GM23338 (cell line): ENCODE results near the gene PCA3. TPM values are rescaled to one million over a fixed set of nuclear protein-coding genes. Genes with fewer than 3 reads are reported as not detected.

Experiments
- ATAC-seq: fragments of 200-7000 bp; cut with Tn5 transposase; 3 replicates; pipeline ENCODE4 v1.9.1; 2020
- DNase-seq: peaks from one replicate; pipeline ENCODE4 v3.0.0-alpha.2; 2015; ENCODE audit warnings: low spot score
- H2AFZ ChIP-seq: fragments of 200-600 bp; sonication (generic); 2 replicates; pipeline ENCODE4 v1.8.0; 2016; ENCODE audit warnings: antibody characterized with exemption, mild to moderate bottlenecking, moderate library complexity
- H3F3A ChIP-seq: fragments of 200-600 bp; sonication (generic); replicated peaks from 2 replicates; pipeline ENCODE4 v1.8.0; 2017; ENCODE audit warnings: antibody characterized with exemption, mixed run types, low read depth
- H3K27ac ChIP-seq: fragments of 200-600 bp; sonication (generic); 2 replicates; pipeline ENCODE4 v1.6.1; 2016; ENCODE audit warnings: low read depth
- H3K27me3 ChIP-seq: fragments of 200-600 bp; sonication (generic); 2 replicates; pipeline ENCODE4 v1.8.0; 2016; ENCODE audit warnings: mild to moderate bottlenecking, mixed run types, moderate library complexity; ENCODE audit not compliant: insufficient read depth
- H3K36me3 ChIP-seq: fragments of 200-600 bp; sonication (generic); 2 replicates; pipeline ENCODE4 v1.8.0; 2016; ENCODE audit warnings: mild to moderate bottlenecking; ENCODE audit not compliant: insufficient read depth
- H3K4me1 ChIP-seq: fragments of 200-600 bp; sonication (generic); 2 replicates; pipeline ENCODE4 v1.8.0; 2016; ENCODE audit warnings: mild to moderate bottlenecking, moderate library complexity; ENCODE audit not compliant: insufficient read depth
- H3K4me2 ChIP-seq: fragments of 200-600 bp; sonication (generic); 2 replicates; pipeline ENCODE4 v1.7.1; 2017; ENCODE audit warnings: mixed run types
- H3K4me3 ChIP-seq: fragments of 200-600 bp; sonication (generic); 2 replicates; pipeline ENCODE4 v1.6.1; 2016; ENCODE audit warnings: mixed run types
- H3K79me2 ChIP-seq: fragments of 200-600 bp; sonication (generic); replicated peaks from 2 replicates; pipeline ENCODE4 v1.8.0; 2017; ENCODE audit warnings: mild to moderate bottlenecking; ENCODE audit not compliant: insufficient read depth
- H3K9me2 ChIP-seq: fragments of 200-600 bp; sonication (generic); 2 replicates; pipeline ENCODE4 v1.8.0; 2017; ENCODE audit not compliant: insufficient read depth
- H4K20me1 ChIP-seq: fragments of 200-600 bp; sonication (generic); replicated peaks from 2 replicates; pipeline ENCODE4 v1.8.0; 2017; ENCODE audit warnings: mild to moderate bottlenecking; ENCODE audit not compliant: insufficient read depth
- H3K27ac Mint-ChIP-seq: 2 replicates; pipeline ENCODE4 v1.8.0; 2020; ENCODE audit warnings: inconsistent platforms, mild to moderate bottlenecking, moderate library complexity, mixed read lengths
- H3K27me3 Mint-ChIP-seq: 3 replicates; pipeline ENCODE4 v1.8.0; 2022; ENCODE audit warnings: low read depth, mild to moderate bottlenecking, moderate library complexity, mixed read lengths, inconsistent platforms; ENCODE audit not compliant: insufficient read depth, poor library complexity
- H3K36me3 Mint-ChIP-seq: 3 replicates; pipeline ENCODE4 v1.8.0; 2021; ENCODE audit warnings: low read depth, mild to moderate bottlenecking, inconsistent platforms, moderate library complexity, mixed read lengths
- H3K4me1 Mint-ChIP-seq: 3 replicates; pipeline ENCODE4 v1.8.0; 2020; ENCODE audit warnings: mild to moderate bottlenecking, inconsistent platforms, mixed read lengths
- H3K4me3 Mint-ChIP-seq: 3 replicates; pipeline ENCODE4 v1.8.0; 2021; ENCODE audit warnings: moderate library complexity, mild to moderate bottlenecking, inconsistent platforms, mixed read lengths
- H3K9me3 Mint-ChIP-seq: 3 replicates; pipeline ENCODE4 v1.8.0; 2020; ENCODE audit warnings: moderate library complexity, mild to moderate bottlenecking, inconsistent platforms, mixed read lengths
- CREB1 ChIP-seq: fragments of 250-450 bp; sonication (Bioruptor Pico); IDR thresholded peaks from 2 replicates; pipeline ENCODE4 v1.5.0; 2020; ENCODE audit warnings: low read depth, mild to moderate bottlenecking, moderate library complexity
- JUNB ChIP-seq: IDR thresholded peaks from one replicate; pipeline ENCODE4 v1.6.1; 2016; ENCODE audit warnings: antibody characterized with exemption; ENCODE audit not compliant: unreplicated experiment
- NANOG ChIP-seq: IDR thresholded peaks from 2 replicates; pipeline ENCODE4 v1.6.1; 2016; ENCODE audit warnings: antibody characterized with exemption, borderline replicate concordance
- ZNF331 ChIP-seq: fragments of 250-450 bp; sonication (Bioruptor Pico); IDR thresholded peaks from 2 replicates; pipeline ENCODE4 v1.5.0; 2020; ENCODE audit warnings: low read depth, mild to moderate bottlenecking, moderate library complexity
- polyA plus RNA-seq: library from polyadenylated mRNA; unstranded; fragments of >200 nt; fragmentation: Nextera tagmentation; extraction: Ambion mirVana; gene quantifications from 2 replicates; pipeline ENCODE4 v1.2.1, GENCODE V29; 2016
- total RNA-seq: library from RNA; depleted of rRNA; stranded (reverse); fragments of >200 nt; shearing (Covaris generic); gene quantifications from 2 replicates; pipeline ENCODE4 v1.2.3, GENCODE V29; 2014
- TF ChIP-seq, protein P1 (sequence below): IDR thresholded peaks from one replicate; pipeline ENCODE4 v1.6.1; 2018; ENCODE audit warnings: antibody characterized with exemption; ENCODE audit not compliant: unreplicated experiment
- TF ChIP-seq, protein P2 (sequence below): fragments of 250-450 bp; sonication (Bioruptor Pico); IDR thresholded peaks from 2 replicates; pipeline ENCODE4 v1.5.0; 2020; ENCODE audit warnings: mild to moderate bottlenecking, moderate library complexity
- TF ChIP-seq, protein P3 (sequence below): IDR thresholded peaks from 2 replicates; pipeline ENCODE4 v1.6.1; 2016; ENCODE audit warnings: antibody characterized with exemption

PCA3 gene
- total and polyA plus RNA-seq, 2 experiments from 2014 or later = 0.28 to 0.76 TPM

DNA sequence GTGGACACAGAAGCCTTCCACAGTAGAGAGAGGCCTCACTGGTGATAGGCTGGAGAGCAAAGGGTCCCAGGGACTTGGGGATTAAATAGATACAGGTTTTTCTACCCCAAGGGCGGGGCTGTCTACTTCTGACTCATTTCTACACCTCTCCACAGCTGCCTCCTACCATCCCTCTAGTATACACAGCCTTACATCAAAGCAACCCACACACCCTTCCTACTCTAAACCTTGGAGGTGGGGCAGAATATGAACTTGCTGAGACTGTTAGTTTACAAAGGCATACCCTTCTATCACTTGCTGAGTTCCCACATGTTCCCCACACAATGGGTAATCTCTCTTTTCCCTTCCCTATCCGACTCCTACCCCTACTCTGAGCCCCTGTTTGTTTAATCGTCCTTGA lies 19.9 kb upstream of the PCA3 start:
- TF ChIP-seq, protein P1, sequence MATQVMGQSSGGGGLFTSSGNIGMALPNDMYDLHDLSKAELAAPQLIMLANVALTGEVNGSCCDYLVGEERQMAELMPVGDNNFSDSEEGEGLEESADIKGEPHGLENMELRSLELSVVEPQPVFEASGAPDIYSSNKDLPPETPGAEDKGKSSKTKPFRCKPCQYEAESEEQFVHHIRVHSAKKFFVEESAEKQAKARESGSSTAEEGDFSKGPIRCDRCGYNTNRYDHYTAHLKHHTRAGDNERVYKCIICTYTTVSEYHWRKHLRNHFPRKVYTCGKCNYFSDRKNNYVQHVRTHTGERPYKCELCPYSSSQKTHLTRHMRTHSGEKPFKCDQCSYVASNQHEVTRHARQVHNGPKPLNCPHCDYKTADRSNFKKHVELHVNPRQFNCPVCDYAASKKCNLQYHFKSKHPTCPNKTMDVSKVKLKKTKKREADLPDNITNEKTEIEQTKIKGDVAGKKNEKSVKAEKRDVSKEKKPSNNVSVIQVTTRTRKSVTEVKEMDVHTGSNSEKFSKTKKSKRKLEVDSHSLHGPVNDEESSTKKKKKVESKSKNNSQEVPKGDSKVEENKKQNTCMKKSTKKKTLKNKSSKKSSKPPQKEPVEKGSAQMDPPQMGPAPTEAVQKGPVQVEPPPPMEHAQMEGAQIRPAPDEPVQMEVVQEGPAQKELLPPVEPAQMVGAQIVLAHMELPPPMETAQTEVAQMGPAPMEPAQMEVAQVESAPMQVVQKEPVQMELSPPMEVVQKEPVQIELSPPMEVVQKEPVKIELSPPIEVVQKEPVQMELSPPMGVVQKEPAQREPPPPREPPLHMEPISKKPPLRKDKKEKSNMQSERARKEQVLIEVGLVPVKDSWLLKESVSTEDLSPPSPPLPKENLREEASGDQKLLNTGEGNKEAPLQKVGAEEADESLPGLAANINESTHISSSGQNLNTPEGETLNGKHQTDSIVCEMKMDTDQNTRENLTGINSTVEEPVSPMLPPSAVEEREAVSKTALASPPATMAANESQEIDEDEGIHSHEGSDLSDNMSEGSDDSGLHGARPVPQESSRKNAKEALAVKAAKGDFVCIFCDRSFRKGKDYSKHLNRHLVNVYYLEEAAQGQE = no peak
- no peak for ATAC-seq

DNA sequence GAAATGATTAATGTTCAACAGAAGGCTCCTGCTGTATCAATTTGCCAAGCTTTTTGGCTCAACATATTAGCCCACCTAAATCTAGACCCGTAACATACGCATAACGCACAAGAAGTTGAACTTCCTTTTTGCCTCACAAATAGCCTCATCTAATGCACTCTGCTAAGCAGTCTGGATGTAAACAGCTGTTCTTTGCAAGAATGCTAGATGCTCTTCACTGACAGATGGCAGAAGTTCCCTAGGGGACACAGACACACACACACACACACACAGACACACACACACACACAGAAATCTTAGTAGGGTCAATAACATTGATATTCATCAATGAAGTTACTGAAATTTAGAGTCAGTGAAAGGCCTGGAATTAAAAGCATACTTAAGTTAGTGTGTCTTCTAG lies 13.2 kb upstream of the PCA3 start:
- no peaks in the 10 kb centered on the region for H3K27me3 ChIP-seq
- H3K27ac ChIP-seq = no peak overlapping the region
- no peaks in the 10 kb centered on the region for H3F3A ChIP-seq
- H3K4me2 ChIP-seq = no peak overlapping the region
- no peak overlapping the region for H3K4me3 ChIP-seq
- Mint-ChIP-seq H3K4me3 (no peak overlapping the region), H3K27me3 (peaks cover 4% of the 10 kb centered on the region), H3K9me3 (no peaks in the 10 kb centered on the region), H3K36me3 (no peaks in the 10 kb centered on the region), H3K27ac (no peak overlapping the region), H3K4me1 (peaks cover 7% of the 10 kb centered on the region)
- H4K20me1 ChIP-seq = no peaks in the 10 kb centered on the region
- no peaks in the 10 kb centered on the region for H3K79me2 ChIP-seq
- no peak for ATAC-seq
- DNase-seq = no peak
- no peaks in the 10 kb centered on the region for H3K36me3 ChIP-seq
- H3K9me2 ChIP-seq = no peaks in the 10 kb centered on the region
- H3K4me1 ChIP-seq = 0 out of 2 replicates have a peak, but pooled peaks cover 5% of the 10 kb centered on the region
- no peak overlapping the region for H2AFZ ChIP-seq
- TF ChIP-seq, protein P2, sequence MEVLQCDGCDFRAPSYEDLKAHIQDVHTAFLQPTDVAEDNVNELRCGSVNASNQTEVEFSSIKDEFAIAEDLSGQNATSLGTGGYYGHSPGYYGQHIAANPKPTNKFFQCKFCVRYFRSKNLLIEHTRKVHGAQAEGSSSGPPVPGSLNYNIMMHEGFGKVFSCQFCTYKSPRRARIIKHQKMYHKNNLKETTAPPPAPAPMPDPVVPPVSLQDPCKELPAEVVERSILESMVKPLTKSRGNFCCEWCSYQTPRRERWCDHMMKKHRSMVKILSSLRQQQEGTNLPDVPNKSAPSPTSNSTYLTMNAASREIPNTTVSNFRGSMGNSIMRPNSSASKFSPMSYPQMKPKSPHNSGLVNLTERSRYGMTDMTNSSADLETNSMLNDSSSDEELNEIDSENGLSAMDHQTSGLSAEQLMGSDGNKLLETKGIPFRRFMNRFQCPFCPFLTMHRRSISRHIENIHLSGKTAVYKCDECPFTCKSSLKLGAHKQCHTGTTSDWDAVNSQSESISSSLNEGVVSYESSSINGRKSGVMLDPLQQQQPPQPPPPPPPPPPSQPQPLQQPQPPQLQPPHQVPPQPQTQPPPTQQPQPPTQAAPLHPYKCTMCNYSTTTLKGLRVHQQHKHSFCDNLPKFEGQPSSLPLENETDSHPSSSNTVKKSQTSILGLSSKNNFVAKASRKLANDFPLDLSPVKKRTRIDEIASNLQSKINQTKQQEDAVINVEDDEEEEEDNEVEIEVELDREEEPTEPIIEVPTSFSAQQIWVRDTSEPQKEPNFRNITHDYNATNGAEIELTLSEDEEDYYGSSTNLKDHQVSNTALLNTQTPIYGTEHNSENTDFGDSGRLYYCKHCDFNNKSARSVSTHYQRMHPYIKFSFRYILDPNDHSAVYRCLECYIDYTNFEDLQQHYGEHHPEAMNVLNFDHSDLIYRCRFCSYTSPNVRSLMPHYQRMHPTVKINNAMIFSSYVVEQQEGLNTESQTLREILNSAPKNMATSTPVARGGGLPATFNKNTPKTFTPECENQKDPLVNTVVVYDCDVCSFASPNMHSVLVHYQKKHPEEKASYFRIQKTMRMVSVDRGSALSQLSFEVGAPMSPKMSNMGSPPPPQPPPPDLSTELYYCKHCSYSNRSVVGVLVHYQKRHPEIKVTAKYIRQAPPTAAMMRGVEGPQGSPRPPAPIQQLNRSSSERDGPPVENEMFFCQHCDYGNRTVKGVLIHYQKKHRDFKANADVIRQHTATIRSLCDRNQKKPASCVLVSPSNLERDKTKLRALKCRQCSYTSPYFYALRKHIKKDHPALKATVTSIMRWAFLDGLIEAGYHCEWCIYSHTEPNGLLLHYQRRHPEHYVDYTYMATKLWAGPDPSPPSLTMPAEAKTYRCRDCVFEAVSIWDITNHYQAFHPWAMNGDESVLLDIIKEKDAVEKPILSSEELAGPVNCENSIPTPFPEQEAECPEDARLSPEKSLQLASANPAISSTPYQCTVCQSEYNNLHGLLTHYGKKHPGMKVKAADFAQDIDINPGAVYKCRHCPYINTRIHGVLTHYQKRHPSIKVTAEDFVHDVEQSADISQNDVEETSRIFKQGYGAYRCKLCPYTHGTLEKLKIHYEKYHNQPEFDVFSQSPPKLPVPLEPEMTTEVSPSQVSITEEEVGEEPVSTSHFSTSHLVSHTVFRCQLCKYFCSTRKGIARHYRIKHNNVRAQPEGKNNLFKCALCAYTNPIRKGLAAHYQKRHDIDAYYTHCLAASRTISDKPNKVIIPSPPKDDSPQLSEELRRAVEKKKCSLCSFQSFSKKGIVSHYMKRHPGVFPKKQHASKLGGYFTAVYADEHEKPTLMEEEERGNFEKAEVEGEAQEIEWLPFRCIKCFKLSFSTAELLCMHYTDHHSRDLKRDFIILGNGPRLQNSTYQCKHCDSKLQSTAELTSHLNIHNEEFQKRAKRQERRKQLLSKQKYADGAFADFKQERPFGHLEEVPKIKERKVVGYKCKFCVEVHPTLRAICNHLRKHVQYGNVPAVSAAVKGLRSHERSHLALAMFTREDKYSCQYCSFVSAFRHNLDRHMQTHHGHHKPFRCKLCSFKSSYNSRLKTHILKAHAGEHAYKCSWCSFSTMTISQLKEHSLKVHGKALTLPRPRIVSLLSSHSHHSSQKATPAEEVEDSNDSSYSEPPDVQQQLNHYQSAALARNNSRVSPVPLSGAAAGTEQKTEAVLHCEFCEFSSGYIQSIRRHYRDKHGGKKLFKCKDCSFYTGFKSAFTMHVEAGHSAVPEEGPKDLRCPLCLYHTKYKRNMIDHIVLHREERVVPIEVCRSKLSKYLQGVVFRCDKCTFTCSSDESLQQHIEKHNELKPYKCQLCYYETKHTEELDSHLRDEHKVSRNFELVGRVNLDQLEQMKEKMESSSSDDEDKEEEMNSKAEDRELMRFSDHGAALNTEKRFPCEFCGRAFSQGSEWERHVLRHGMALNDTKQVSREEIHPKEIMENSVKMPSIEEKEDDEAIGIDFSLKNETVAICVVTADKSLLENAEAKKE (CRISPR knock-in tag) = no peak
- TF ChIP-seq, protein P1 = no peak
- TF ChIP-seq ZNF331 = no peak
- no peak for TF ChIP-seq NANOG
- TF ChIP-seq JUNB = no peak
- TF ChIP-seq, protein P3, sequence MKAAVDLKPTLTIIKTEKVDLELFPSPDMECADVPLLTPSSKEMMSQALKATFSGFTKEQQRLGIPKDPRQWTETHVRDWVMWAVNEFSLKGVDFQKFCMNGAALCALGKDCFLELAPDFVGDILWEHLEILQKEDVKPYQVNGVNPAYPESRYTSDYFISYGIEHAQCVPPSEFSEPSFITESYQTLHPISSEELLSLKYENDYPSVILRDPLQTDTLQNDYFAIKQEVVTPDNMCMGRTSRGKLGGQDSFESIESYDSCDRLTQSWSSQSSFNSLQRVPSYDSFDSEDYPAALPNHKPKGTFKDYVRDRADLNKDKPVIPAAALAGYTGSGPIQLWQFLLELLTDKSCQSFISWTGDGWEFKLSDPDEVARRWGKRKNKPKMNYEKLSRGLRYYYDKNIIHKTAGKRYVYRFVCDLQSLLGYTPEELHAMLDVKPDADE = no peak
- no peak for TF ChIP-seq CREB1

More for the DNA sequence above, 19.9 kb upstream of the PCA3 start:
- H3K4me1 ChIP-seq = 0 out of 2 replicates have a peak, but pooled peaks cover 3% of the 10 kb centered on the region
- Mint-ChIP-seq H3K9me3 (no peaks in the 10 kb centered on the region), H3K4me3 (no peak overlapping the region), H3K27ac (no peak overlapping the region), H3K4me1 (peaks cover 4% of the 10 kb centered on the region; the same call in 2 of the 3 replicates), H3K36me3 (no peaks in the 10 kb centered on the region; the same call in 2 of the 3 replicates), H3K27me3 (peaks cover 6% of the 10 kb centered on the region)
- H3K4me3 ChIP-seq = no peak overlapping the region
- H3F3A ChIP-seq = no peaks in the 10 kb centered on the region
- H3K79me2 ChIP-seq = no peaks in the 10 kb centered on the region
- no peak overlapping the region for H3K4me2 ChIP-seq
- no peaks in the 10 kb centered on the region for H3K27me3 ChIP-seq
- H3K36me3 ChIP-seq = 0 out of 2 replicates have a peak, but pooled peaks cover 7% of the 10 kb centered on the region
- no peaks in the 10 kb centered on the region for H3K9me2 ChIP-seq
- H4K20me1 ChIP-seq = 0 out of 2 replicates have a peak, but pooled peaks cover 3% of the 10 kb centered on the region
- DNase-seq = no peak
- H2AFZ ChIP-seq = no peak overlapping the region
- H3K27ac ChIP-seq = no peak overlapping the region
